DMS79 treated with DMSO at 0.1 percent for 48 hours (cell line): Measurements from ENCODE around the gene GMEB2.
A peak's percentile ranks its signal among the peaks of the same experiment; 100 is the strongest.
"Not testable (repeated sequence)": the region's sequence is repeated elsewhere in the genome, so short reads cannot be mapped to it uniquely, and the experiment has no call there.

Source experiments
- DNase-seq: peaks from one replicate; lab custom pipeline; 2025; lab: John Stamatoyannopoulos, UW

GMEB2 gene

GRCh38 chr20:63571087-63571478, 55.8 kb downstream of the GMEB2 start:
- not testable (repeated sequence) for DNase-seq

GRCh38 chr20:63570281-63571086, 56.4 kb downstream of the GMEB2 start:
- DNase-seq: no peak

DNA sequence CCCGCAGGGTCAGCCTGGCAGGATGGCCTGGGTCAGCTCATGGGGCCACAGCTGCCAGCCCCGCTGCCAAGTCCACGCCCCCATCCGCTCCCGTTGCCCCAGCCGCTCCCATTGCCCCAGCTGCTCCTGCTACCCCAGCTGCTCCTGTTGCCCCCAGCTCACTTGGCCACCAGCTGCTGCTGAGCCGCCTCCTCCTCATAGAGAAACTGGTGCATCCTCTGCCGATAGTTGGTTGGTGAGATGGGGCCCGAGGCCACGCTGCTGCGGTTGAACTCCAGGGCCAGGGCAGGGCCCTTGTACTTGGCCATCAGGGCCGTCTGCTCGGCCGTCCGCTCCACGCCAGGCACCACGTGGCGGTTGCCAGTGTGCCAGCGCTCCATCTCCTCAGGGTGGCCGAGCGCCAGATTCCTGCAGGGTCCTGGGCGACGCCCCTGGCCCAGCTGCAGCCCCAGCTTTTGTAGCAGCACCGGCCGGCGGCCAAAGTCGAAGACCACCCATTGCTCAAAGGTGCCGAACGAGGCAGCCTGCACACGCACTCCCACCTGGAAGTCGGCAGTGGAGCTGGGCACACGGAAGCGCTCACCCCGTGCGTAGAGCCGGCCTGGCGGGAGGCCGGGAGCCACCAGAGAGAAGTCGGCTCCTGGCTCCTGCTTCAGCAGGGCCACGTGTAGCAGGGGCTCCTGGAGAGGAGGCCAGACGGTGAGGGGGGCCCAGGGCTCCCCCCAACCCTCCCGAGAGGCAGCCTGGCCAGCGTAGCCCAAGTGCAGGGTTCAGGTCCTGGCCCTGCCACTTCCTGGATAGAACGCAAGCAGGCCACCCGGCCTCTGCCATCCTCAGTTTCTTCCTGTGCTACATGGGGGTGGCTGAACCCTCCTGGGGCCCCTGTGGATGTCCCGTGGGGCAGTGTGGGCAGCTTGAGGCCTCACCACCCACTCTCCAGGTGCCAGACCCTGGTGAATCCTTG, 57.6 kb downstream of the GMEB2 start:
- DNase-seq: peak; percentile 24

DNA sequence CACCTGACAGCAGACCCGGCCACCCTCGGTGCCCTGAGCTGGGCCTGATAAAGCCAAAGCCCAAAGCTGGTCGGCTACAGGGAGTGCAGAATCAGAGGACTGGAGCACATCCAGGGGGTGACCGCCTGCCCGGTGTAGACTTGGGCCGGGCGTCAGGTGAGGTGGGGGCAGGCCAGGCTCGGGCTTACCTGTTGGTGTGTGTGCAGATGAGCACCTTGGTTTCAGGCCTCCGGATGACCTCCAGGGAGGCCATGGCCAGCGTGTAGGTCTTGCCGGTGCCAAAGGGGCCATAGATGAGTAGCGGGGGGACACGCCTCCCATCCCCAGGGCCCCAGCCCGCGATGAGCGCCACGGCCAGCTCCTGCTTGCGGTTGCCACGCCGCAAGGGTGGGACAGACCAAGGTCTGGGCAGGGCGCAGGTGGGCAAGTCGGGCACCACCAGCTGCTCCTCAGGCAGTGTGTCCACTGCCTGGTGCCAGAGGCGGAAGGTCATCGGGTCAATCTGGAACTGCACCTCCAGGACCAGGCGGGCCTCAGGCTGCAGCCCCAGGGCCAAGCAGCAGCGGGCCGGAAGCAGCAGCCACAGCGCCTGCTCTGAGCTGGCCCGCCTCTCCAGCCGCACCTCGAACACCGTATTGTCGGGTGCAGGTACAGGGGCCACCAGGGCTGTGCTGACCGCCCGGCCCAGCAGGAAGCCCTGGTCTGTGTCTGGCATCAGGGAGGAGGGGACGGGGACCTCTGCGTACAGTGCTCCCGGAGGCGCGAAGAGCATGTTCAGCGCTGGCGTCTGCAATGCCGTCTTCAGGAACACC, 58.5 kb downstream of the GMEB2 start:
- DNase-seq: no peak

- DNase-seq: no peak
These were observed 59.3 kb downstream of the GMEB2 start for GRCh38 chr20:63567386-63568169.

DNA sequence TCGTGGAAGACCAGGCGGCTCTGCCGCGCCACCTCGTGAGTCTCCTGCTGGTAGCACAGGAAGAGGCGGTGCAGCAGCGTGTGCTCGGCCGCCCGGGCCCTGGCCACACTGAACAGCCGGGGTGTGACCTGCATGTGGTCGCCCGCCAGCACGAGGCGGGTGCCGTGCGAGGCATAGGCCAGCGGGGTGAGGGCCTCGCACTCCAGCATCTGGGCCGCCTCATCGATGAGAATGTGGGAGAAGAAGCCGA, 59.8 kb downstream of the GMEB2 start:
- DNase-seq: no peak

GRCh38 chr20:63566395-63567135, 60.3 kb downstream of the GMEB2 start:
- DNase-seq: no peak

DNA sequence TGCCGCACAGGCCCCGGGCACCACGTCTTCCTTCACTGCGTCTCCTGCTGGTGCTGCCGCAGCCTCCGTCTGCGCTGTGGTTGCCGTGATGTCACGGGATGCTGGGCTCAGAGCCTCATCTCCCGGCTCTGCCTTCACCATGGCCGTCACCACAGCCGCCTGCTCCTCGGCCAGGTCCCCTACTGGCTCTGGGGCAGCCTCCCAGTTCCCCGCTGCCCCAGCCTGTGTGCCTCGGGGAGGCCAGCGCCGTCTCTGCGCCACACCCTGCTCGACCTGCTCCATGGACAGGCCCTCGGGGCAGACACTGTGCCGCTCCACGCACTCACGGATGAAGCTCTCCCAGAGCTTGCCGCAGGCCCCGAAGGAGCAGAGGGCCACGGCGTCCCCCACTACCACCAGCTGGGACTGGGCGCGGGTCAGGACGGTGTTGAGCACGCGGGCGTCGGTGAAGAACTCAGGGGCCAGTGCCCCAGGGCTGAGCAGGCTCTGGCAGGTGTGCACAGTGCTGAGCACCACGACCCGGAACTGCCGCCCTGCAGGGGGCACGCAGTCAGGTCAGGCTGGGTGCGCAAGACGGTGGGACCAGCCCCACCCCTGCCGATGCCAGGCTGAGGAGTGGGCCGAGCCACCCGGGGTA, 61.1 kb downstream of the GMEB2 start:
- no peak for DNase-seq

- DNase-seq: no peak
These were observed 61.7 kb downstream of the GMEB2 start for GRCh38 chr20:63565021-63565698.

- no peak for DNase-seq
These were observed 62.7 kb downstream of the GMEB2 start for GRCh38 chr20:63564036-63564810.

GRCh38 chr20:63563225-63563935, 63.5 kb downstream of the GMEB2 start:
- DNase-seq: no peak

DNA sequence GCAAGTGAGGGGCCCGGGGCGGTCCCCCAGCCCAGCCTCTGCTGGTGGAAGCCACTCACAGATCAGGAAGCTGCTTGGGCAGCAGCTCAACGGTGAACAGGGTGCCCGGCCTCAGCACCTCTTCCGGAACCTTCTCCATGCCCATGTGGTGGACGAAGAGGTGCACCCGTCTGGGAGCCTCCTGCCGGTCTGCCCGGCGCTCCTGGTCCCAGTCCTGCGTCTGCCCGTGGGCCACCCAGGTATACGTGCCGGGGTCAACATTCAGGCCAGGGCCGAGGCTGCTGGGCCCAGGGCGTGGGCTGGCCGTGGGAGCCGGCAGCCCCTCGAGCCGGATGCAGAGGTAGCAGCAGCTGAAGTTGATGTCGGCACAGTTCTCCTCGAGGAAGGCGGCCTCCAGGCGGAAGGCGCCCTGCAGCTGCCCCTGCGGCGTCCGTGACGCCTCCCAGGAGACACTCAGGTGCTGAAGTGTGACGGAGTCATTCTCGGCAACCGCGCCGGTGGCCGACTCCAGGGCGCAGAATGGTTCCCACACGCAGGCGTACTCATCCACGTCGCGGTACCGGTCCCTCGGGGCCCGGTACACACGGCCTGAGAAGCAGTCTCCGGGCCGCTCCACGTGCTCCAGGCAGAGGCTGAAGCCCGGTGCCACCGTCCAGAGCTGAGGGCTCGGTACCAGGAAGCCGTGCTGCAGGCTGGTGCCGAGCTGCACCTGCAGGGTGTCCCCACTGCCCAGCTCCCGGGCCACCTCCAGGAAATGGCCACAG, 64.3 kb downstream of the GMEB2 start:
- DNase-seq: no peak

DNA sequence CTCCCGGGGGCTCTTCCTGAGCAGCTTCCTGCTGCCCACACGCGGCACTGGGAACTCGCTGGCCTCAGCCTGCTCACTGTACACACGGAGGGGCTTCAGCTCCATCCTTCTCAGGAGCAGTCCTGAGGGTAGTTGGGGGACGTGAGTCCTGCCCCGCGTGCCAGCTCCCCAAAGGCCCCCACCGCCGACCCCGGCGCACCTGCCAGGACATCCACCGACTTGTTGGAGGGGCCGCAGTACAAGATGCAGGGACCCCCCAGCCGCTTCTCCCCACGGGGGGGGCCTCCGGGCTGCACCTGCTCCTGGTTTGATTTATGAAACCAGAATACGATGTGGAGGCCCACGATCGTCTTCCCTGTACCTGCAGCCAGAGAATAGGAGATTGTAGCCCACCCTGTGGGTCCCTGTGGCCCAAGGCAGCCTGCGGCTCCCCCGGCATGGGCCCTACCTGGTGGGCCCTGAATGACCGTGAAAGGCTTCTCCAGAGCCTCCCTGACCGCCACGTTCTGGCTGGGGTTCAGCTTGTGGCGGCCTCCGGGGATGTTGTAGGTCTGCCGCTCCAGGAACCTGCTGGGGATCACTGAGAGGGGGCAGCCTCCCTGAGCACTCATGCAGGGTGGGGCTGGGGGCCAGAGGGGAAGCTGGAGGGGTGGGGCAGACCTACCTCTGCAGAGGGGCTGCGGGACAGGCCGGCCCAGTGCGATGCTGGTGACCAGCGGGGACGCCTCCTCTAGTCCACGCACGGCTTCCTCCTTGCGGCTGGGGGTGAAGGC, 65.1 kb downstream of the GMEB2 start:
- no peak for DNase-seq

GRCh38 chr20:63560856-63561609, 65.9 kb downstream of the GMEB2 start:
- no peak for DNase-seq

GRCh38 chr20:63560333-63560805, 66.5 kb downstream of the GMEB2 start:
- no peak for DNase-seq
